T-helper 17 cell (primary cell): Measurements from ENCODE around the gene CNP. TPM values are rescaled to one million over a fixed set of nuclear protein-coding genes. Genes with fewer than 3 reads are reported as not detected.
"Not testable (repeated sequence)": the region's sequence is repeated elsewhere in the genome, so short reads cannot be mapped to it uniquely, and the experiment has no call there.

Experiments
- ATAC-seq: fragments of 150-1000 bp; cut with Tn5 transposase; 2 replicates; pipeline ENCODE4 v1.10.0; 2021; ENCODE audit warnings: mild to moderate bottlenecking, moderate library complexity
- DNase-seq, 3 donors: peaks; one replicate each; pipeline versions ENCODE4 v3.0.0 to v3.0.0-alpha.2; 2020 to 2021
- H3K9me3 ChIP-seq: one replicate; pipeline ENCODE4 v1.7.0; 2013; ENCODE audit warnings: low read length, mild to moderate bottlenecking; ENCODE audit not compliant: control insufficient read depth, poor library complexity, severe bottlenecking
- H3K27ac Mint-ChIP-seq: one replicate; pipeline ENCODE4 v1.8.0; 2022; ENCODE audit warnings: mild to moderate bottlenecking, moderate library complexity, mixed read lengths
- H3K27me3 Mint-ChIP-seq: one replicate; pipeline ENCODE4 v1.8.0; 2022; ENCODE audit warnings: mixed read lengths
- H3K36me3 Mint-ChIP-seq: one replicate; pipeline ENCODE4 v1.8.0; 2022; ENCODE audit warnings: low read depth, mixed read lengths
- H3K4me1 Mint-ChIP-seq: one replicate; pipeline ENCODE4 v1.8.0; 2022; ENCODE audit warnings: mild to moderate bottlenecking, mixed read lengths
- H3K4me3 Mint-ChIP-seq: one replicate; pipeline ENCODE4 v1.8.0; 2022; ENCODE audit warnings: mild to moderate bottlenecking, moderate library complexity, mixed read lengths
- total RNA-seq, 4 donors: library from RNA in 2 of 4; stranded (reverse) in 2 of 4; gene quantifications; one replicate each; pipeline ENCODE4 v1.2.3 and lab custom pipeline; 2022 to 2026

CNP gene
- total RNA-seq, result 10 to 100 TPM; 21.0 to 23.4 TPM
- total RNA-seq (lab: John Stamatoyannopoulos, UW), result 27.7 to 42.4 reads per million in 2 donors

- Mint-ChIP-seq H3K27ac (peak within 1 kb of the TSS; percentile 87), H3K4me3 (peak within 1 kb of the TSS; percentile 93), H3K36me3 (no peaks in the 10 kb centered on the region), H3K4me1 (peaks cover 21% of the 10 kb centered on the region), H3K27me3 (no peaks in the 10 kb centered on the region)
- ATAC-seq (peak; percentile 87), DNase-seq (peak; percentile 79 to 92 (median 89))
- no peaks in the 10 kb centered on the region for H3K9me3 ChIP-seq
Measured at GRCh38 chr17:41966463-41967140, at the start of gene CNP. Gene CNP (plus strand): TSS chr17:41966795. CDS start chr17:41966885, 90 bp downstream.

DNA sequence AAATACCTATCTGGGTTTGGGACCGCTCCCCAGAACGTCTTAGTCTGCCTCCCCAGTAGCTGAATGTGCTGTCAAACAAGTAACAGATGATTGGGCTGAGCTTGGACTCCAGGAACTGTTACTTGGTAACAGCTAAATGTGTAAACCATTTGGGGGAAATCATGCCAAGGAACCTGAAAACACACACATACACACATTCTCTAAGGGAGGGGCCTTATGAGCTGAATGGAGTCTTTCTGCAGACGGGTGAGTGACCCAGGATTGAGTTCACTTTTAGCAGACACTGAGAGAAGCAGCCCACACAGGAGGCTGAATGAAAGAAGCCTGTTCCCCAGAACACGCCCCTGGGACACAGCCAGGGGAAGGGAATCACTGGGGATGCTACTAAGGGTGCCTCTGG lies 49.4 kb upstream of the CNP start:
- H3K36me3 Mint-ChIP-seq, result peaks cover 2% of the 10 kb centered on the region
- peak overlapping the region; percentile 71 for H3K27ac Mint-ChIP-seq
- H3K4me3 Mint-ChIP-seq, result peak overlapping the region; percentile 97
- ATAC-seq (no peak), DNase-seq (no peak)
- no peaks in the 10 kb centered on the region for H3K9me3 ChIP-seq
- peaks cover 24% of the 10 kb centered on the region for H3K4me1 Mint-ChIP-seq
- no peaks in the 10 kb centered on the region for H3K27me3 Mint-ChIP-seq

DNA sequence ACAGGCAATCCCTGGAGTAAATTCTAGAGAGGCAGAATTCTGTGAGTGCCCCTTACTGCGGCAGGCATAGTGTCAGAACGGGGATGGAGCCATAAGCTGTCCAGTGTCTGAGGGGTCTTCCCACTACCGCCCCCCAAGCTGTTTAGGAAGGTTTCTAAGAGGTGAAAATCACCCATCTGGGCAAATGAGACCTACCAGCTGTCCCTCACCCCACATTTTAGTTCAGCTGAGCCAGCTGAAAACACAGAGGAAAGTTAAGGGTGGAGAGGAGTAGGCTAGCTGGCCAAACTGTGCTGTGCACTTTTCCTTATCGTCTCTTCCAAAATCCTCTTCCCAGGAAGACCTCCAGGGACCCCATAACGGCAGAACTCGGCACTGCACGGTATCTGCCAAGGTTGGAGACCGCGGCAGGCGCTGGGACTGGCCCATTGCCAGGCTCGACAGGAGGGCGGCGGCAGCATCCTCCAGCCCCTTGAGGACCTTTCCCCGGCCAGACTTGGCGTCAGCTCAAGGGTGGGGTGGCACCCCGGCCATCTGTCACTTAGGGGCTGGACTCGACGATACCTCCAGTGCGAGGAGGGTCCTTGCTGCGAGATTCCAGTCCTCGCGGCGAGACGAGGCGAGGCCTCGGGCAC lies 48.8 kb upstream of the CNP start:
- ATAC-seq (no peak), DNase-seq (peak; percentile 13 to 33 (median 25))
- Mint-ChIP-seq H3K27me3 (no peaks in the 10 kb centered on the region), H3K4me3 (peak overlapping the region; percentile 97), H3K4me1 (peaks cover 24% of the 10 kb centered on the region), H3K36me3 (no peaks in the 10 kb centered on the region), H3K27ac (peak overlapping the region; percentile 71)
- no peaks in the 10 kb centered on the region for H3K9me3 ChIP-seq

DNA sequence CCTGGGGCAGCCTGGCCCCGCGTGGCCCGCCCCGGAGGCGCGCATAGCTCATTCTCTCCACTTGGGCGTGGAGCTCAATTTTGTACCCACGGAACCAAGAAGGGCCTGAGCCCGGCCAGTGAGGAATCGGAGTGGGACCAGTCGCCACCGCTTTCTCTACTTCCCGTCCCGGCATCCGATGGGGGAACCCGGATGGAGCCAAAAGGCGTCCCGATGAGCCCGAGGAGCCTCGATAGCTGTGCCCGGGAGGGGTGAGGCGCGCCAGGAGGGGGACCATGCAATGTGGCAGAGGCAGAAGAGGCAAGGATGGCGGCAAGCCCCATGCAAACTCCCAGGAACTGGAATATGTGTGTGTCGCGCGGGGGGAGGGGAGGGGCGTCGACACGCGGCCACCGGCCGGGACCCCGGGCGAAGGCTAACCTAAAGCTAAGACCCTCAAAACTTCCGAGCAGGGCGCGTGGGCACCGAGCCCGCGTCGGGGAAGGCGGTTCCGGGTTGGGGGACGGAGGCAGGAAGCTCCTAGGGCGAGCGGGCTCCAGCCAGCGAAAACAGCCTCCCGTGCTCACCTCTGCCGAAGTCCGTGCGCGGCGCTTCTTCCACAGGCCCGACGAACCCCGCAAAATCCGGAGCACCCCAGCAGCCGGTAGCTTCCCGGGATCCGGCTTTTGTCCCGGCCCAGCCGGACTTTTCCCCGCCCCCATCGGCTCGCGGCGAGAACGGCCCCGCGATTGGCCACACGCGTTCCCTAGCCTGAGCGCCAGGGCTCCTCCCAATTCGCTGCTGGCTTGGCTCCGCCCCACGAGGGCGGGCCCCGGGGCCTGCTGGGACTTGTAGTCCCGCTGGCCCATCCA lies 48.1 kb upstream of the CNP start, which contains the start of gene ACLY:
Gene ACLY, minus strand, starts transcription at position 638 of the 851 bp plus-strand sequence. CDS start 5,078 bp downstream, outside the sequence.
- peak; percentile 99 for ATAC-seq

DNA sequence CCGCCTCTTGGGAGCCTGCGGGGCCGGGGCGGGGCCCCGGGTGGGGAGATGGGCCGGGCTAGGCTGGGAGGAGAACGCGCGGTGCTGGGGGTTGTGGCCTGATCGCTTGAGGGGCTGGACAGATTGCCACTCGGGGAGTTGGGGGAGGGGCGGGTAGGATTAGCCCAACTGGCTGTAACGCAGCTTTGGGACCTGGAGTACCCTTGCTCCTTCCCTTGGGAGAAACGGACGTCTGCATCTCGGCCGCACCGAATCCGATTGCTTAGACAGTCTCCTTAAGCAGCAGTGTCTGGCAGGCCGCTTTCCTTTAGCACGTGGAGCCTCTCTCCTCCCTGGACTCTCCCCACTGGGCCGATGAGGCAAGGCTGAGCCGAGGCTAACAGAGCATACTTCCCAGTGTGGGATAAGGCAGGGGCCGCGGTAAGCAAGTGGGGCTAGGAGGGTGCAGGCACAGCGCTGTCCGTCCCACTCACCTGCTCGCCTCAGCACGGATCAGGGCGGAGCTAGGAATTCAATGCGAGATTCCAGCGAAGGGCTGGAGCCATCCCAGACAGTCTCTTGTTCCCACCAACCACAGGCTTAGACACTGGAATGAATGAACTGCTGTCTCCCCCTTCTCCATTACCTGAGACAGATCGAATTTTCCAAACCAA lies 47.3 kb upstream of the CNP start:
- H3K27ac Mint-ChIP-seq, result peak overlapping the region; percentile 71
- DNase-seq (no peak), ATAC-seq (no peak)
- H3K9me3 ChIP-seq, result no peaks in the 10 kb centered on the region
- no peaks in the 10 kb centered on the region for H3K27me3 Mint-ChIP-seq
- no peaks in the 10 kb centered on the region for H3K36me3 Mint-ChIP-seq
- peaks cover 21% of the 10 kb centered on the region for H3K4me1 Mint-ChIP-seq
- peak overlapping the region; percentile 97 for H3K4me3 Mint-ChIP-seq

More for the DNA sequence above, 48.1 kb upstream of the CNP start, which contains the start of gene ACLY:
- Mint-ChIP-seq H3K4me1 (peaks cover 24% of the 10 kb centered on the region), H3K36me3 (no peaks in the 10 kb centered on the region), H3K27me3 (no peaks in the 10 kb centered on the region), H3K4me3 (peak within 1 kb of the TSS; percentile 97), H3K27ac (peak within 1 kb of the TSS; percentile 71)
- peak; percentile 93 to 96 (median 96) for DNase-seq
- H3K9me3 ChIP-seq, result no peaks in the 10 kb centered on the region

DNA sequence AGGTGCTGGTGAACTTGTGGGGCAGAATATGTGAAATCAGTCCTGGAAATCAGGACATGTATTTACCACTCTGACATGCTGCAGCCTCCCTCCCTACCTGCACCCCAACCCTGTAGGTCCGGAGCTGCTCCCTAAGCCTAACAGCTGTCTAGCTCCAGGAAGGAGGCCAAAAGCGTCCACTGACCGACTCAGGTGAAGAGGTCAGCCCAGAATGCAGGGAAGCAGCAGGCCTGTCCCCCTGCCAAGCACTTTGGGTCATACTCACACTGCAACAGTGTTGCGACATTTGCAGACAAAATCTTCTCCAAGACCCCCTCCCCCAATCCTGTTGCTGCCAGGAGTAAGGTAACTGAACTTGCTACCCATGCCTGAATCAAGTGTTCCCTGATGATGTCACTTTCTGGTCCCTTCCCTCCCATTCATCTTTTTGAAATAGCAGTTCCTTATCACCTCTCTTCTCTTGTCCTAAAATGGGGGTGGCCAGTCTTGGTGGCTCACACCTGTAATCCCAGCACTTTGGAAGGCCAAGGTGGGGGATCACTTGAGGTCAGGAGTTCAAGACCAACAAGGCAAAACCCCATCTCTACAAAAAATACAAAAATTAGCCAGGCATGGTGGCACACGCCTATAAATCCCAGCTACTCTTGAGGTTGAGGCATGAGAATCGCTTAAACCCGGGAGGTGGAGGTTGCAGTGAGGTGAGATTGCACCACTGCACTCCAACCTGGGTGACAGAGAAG lies 46.6 kb upstream of the CNP start:
- no peak for DNase-seq
- no peaks in the 10 kb centered on the region for H3K9me3 ChIP-seq
- Mint-ChIP-seq H3K36me3 (no peaks in the 10 kb centered on the region), H3K27me3 (no peaks in the 10 kb centered on the region), H3K4me3 (peak overlapping the region; percentile 19), H3K4me1 (peaks cover 19% of the 10 kb centered on the region), H3K27ac (no peak overlapping the region)
- ATAC-seq, result no peak

DNA sequence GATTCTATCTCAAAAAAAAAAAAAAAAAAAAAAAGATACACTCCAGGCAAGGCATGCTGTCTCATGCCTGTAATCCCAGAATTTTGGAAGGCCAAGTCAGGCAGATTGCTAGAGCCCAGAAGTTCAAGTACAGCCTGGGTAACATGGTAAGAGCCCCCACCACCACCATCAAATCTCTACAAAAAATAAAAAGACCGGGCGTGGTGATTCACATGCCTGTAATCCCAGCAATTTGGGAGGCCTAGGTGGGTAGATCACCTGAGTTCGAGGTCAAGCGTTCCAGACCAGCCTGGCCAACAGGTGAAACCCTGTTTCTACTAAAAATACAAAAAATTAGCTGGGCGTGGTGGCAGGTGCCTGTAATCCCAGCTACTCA lies 46.0 kb upstream of the CNP start:
- ATAC-seq, result no peak
- H3K27ac Mint-ChIP-seq, result no peak overlapping the region
- no peak for DNase-seq
- no peak overlapping the region for H3K4me3 Mint-ChIP-seq
- no peaks in the 10 kb centered on the region for H3K27me3 Mint-ChIP-seq
- H3K4me1 Mint-ChIP-seq, result peaks cover 17% of the 10 kb centered on the region
- H3K9me3 ChIP-seq, result no peaks in the 10 kb centered on the region
- no peaks in the 10 kb centered on the region for H3K36me3 Mint-ChIP-seq

GRCh38 chr17:41925991-41926590 lies 40.5 kb upstream of the CNP start:
- Mint-ChIP-seq H3K36me3 (no peaks in the 10 kb centered on the region), H3K4me3 (no peak overlapping the region), H3K27me3 (no peaks in the 10 kb centered on the region), H3K27ac (no peak overlapping the region), H3K4me1 (peaks cover 15% of the 10 kb centered on the region)
- no peaks in the 10 kb centered on the region for H3K9me3 ChIP-seq
- ATAC-seq, result no peak
- DNase-seq, result no peak

GRCh38 chr17:41928693-41929251 lies 37.8 kb upstream of the CNP start:
- peak overlapping the region; percentile 98 for H3K4me3 Mint-ChIP-seq

DNA sequence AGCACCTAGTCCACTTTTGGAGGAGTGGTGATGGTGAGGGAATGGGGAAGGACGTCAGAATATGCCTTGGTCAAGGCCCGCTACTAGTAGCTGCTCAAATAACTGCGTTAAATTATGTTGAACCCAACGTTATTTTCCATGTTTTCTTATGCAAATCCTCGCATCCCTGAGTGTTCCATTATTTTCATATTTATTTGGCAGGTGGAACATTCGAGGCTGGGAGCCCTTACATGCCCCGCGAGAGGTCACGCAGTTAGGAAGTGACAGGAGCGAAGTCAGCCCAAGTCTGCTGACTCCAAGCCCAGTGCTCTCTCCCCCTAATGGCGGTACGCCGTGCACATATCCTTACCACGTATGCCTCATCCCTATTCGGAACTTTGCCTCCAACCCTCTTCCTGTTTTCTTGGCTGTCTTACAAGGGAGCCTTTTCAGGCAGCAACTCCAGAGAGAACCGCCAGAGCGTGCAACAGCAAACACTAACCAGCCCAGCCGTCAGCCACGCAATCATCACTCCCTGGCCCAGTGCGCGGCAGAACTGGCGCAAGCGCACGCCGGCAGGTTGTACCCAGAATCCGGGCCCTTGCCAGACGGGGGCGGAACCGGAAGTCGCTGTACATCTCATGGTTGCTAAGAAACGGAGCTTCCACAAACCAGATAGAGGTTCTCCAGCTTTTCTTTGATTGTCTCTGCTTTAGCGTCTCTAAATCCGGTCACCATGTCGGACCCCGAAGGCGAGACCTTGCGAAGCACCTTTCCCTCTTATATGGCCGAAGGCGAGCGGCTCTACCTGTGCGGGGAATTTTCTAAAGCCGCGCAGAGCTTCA lies 36.4 kb upstream of the CNP start, which contains the start of gene ODAD4:
Gene ODAD4, plus strand, starts transcription at position 609 of the 824 bp plus-strand sequence. Its CDS starts 107 bp downstream, at position 716.
- Mint-ChIP-seq H3K27ac (peak within 1 kb of the TSS; percentile 98), H3K27me3 (no peaks in the 10 kb centered on the region), H3K36me3 (no peaks in the 10 kb centered on the region), H3K4me3 (peak within 1 kb of the TSS; percentile 98), H3K4me1 (peaks cover 18% of the 10 kb centered on the region)
- peak; percentile 92 to 94 (median 94) for DNase-seq
- no peaks in the 10 kb centered on the region for H3K9me3 ChIP-seq
- ATAC-seq, result peak; percentile 97

More at GRCh38 chr17:41928693-41929251, 37.8 kb upstream of the CNP start:
- Mint-ChIP-seq H3K36me3 (no peaks in the 10 kb centered on the region), H3K27me3 (no peaks in the 10 kb centered on the region), H3K4me1 (peaks cover 19% of the 10 kb centered on the region), H3K27ac (peak overlapping the region; percentile 98)
- H3K9me3 ChIP-seq, result no peaks in the 10 kb centered on the region
- ATAC-seq (no peak), DNase-seq (no peak)

DNA sequence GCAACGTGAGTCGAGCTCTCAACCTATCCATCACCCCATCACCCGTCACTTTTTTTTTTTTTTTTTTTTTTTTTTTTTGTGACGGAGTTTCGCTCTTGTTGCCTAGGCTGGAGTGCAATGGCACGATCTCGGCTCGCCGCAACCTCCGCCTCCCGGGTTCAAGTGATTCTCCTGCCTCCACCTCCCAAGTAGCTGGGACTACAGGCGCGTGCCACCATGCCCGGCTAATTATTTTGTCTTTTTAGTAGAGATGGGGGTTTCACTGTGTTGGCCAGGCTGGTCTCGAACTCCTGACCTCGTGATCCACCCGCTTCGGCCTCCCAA lies 35.8 kb upstream of the CNP start:
- H3K27me3 Mint-ChIP-seq, H3K9me3 ChIP-seq, H3K36me3 Mint-ChIP-seq, DNase-seq: not testable (repeated sequence)
- peak; percentile 69 for ATAC-seq
- H3K4me3 Mint-ChIP-seq, result peak overlapping the region; percentile 98
- H3K27ac Mint-ChIP-seq, result peak overlapping the region; percentile 98
- H3K4me1 Mint-ChIP-seq, result peaks cover 18% of the 10 kb centered on the region
